ENCODE data around the gene ACIN1. TPM values are rescaled to one million over a fixed set of nuclear protein-coding genes. Genes with fewer than 3 reads are reported as not detected.
A peak's percentile ranks its signal among the peaks of the same experiment; 100 is the strongest.

Gene ACIN1
- total and polyA plus RNA-seq, 5 experiments from 2014 or later, result 6.3 to 322 (median 14.1) TPM

DNA sequence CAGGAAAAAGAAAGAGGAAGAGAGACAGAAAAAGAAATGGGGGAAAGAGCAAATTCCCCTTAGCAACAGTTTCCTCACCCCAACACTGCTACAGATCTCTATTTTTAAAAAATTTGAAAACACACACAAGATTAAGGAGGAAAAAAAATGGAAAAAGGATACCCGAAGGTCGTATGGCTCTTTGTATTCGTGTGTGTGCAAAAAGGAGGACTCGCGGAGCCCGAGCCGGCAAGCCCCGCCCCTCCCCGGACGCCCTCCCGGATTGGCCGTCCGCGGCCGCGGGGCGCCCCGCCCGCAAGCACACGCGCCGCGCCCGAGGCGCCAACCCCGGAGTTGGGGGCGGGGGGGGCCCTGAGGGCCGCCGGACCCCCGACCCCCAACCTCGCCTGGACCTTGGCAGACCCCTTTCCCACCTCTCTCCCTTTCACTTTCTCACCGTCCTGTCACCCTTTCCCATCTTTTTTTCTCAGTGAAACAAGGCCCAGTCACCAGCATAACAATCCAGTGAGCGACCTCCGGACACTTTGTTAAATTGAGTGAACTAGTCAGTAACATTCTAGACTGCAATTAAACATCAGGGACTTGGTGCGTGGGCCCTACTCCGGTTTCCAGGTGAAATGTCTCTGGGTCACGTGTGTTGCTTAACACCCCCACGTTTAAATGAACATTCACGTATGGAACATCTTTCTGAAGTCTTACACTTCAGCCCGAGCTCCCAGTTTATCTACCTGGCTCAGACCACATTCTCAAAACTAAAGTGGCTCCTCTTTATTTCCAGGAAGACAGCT is 84.8 kb downstream of the ACIN1 start, which contains the start of gene C14orf93:
Gene C14orf93, minus strand, starts transcription at position 205 of the 788 bp plus-strand sequence. CDS start 11,120 bp downstream, outside the sequence.
- ATAC-seq (peak; percentile 19 to 35), DNase-seq (peak; percentile 62 to 85 (median 73))
- peak within 1 kb of the TSS; percentile 92 to 99 (median 96) for H3K4me3 Mint-ChIP-seq
- no peaks in the 10 kb centered on the region for H3K27me3 Mint-ChIP-seq
- POLR2A ChIA-PET, result interaction anchor here (0.9 to 2.2 kb wide), 4 partner anchors 15 to 85 kb away, joined by 3 to 10 read pairs (median 6); partner anchors contain the start of genes ACIN1 and C14orf119
- no peaks in the 10 kb centered on the region for H3K36me3 Mint-ChIP-seq
- peaks cover 13 to 48% (median 39%) of the 10 kb centered on the region in 4 donors for H3K4me1 Mint-ChIP-seq
- H3K9me3 Mint-ChIP-seq, result no peaks in the 10 kb centered on the region
- peak within 1 kb of the TSS; percentile 82 to 99 (median 98) for H3K27ac Mint-ChIP-seq

DNA sequence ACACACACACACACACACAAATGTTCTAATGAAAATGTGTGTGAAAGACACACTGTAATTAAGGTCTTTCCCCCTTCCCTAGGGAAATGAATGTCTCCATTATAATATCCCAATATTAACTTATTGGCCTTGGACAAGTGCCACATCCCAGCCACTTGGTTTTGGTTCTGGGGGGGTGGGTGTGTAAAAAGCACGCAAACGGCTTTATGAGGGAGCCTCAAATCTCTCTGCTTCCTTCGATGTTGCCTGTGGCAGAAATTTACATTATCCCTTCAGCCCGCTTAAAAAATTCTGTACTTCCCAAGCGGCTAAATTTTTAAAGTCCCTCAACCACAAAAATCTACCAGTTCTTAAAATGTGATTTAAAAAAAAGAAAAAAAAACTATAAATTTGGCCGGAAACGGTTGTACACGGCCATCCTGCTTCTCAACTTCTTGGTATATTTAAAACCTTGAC is 85.4 kb downstream of the ACIN1 start:
- POLR2A ChIA-PET, result interaction anchor here (0.5 kb wide), 1 partner anchor 88 kb away, joined by 6 read pairs; no protein-coding TSS in a partner anchor

DNA sequence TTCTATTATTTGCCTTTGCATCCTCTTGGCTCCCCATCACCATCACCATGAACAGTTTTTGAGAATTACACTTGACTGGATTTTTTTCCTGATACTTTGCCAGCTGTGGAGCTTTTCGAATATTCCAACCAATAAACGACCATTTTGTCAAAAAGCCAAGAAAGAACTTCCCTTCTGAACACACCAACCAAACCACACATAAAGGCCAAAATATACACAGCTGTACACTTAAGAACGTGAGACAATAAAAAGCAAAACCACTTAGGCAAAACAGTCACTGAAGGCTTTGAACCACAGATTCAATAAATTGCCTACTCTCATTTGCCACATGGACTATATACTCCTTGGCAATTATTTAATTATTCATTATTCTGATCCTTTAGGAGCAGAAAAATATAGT is 86.1 kb downstream of the ACIN1 start:
- H3K9me3 Mint-ChIP-seq, result no peaks in the 10 kb centered on the region
- H3K4me3 Mint-ChIP-seq, result peak overlapping the region in 9 of 10 donors; percentile 21 to 99 (median 93)
- no peak for ATAC-seq
- no peak for DNase-seq
- peaks cover 16 to 50% (median 41%) of the 10 kb centered on the region in 4 donors for H3K4me1 Mint-ChIP-seq
- POLR2A ChIA-PET, result interaction anchor here (2.4 to 3.8 kb wide), 3 partner anchors 20 to 86 kb away, joined by 7 to 26 read pairs (median 20); partner anchors contain the start of genes ACIN1 and C14orf119
- no peaks in the 10 kb centered on the region for H3K36me3 Mint-ChIP-seq
- H3K27ac Mint-ChIP-seq, result peak overlapping the region in 9 of 10 donors; percentile 47 to 97 (median 54)
- no peaks in the 10 kb centered on the region for H3K27me3 Mint-ChIP-seq

More for the DNA sequence above, 85.4 kb downstream of the ACIN1 start:
- H3K27ac Mint-ChIP-seq, result peak overlapping the region; percentile 82 to 97 (median 93)
- no peaks in the 10 kb centered on the region for H3K27me3 Mint-ChIP-seq
- DNase-seq, result no peak
- peaks cover 16 to 50% (median 41%) of the 10 kb centered on the region in 4 donors for H3K4me1 Mint-ChIP-seq
- H3K4me3 Mint-ChIP-seq, result peak overlapping the region; percentile 90 to 99 (median 94)
- H3K9me3 Mint-ChIP-seq, result no peaks in the 10 kb centered on the region
- no peaks in the 10 kb centered on the region for H3K36me3 Mint-ChIP-seq
- no peak for ATAC-seq

Other genes starting within 250 kb of the ACIN1 start
- 10 to 100 TPM; 70.5 to 72.6 TPM for gene LRP10, start 223.4 kb downstream of the ACIN1 start, total RNA-seq
- 10 to 100 TPM; 49.4 to 67.5 (median 52.2) TPM for gene LRP10, start 223.4 kb downstream of the ACIN1 start, polyA plus RNA-seq
- gene REM2, start 211.9 kb downstream of the ACIN1 start, total RNA-seq, result 1 to 10 TPM; 4.8 to 5.7 TPM
- under 1 TPM; 0.15 to 0.72 (median 0.29) TPM for gene REM2, start 211.9 kb downstream of the ACIN1 start, polyA plus RNA-seq
- gene RBM23, start 176.0 kb downstream of the ACIN1 start, total RNA-seq, result 100 to 1,000 TPM; 143 to 148 TPM
- gene RBM23, start 176.0 kb downstream of the ACIN1 start, polyA plus RNA-seq, result 10 to 100 TPM; 42.2 to 62.8 (median 59.6) TPM
- 10 to 100 TPM; 37.7 to 38.8 TPM for gene PRMT5, start 165.8 kb downstream of the ACIN1 start, total RNA-seq
- gene PRMT5, start 165.8 kb downstream of the ACIN1 start, polyA plus RNA-seq, result 10 to 100 TPM; 42.4 to 67.3 (median 62.2) TPM
- 10 to 100 TPM; 24.4 to 26.7 TPM for gene HAUS4, start 138.0 kb downstream of the ACIN1 start, total RNA-seq
- 10 to 100 TPM; 27.1 to 31.7 (median 29.8) TPM for gene HAUS4, start 138.0 kb downstream of the ACIN1 start, polyA plus RNA-seq
- gene AJUBA, start 112.6 kb downstream of the ACIN1 start, total RNA-seq, result 1 to 10 TPM; 1.5 to 1.9 TPM
- 1 to 10 TPM in 1 of 3 donors, under 1 TPM in 2; 0.05 to 1.2 (median 0.45) TPM for gene AJUBA, start 112.6 kb downstream of the ACIN1 start, polyA plus RNA-seq
- gene C14orf93, start 85.0 kb downstream of the ACIN1 start, total RNA-seq, result 10 to 100 TPM; 16.8 to 17.3 TPM
- 10 to 100 TPM in 1 of 3 donors, 1 to 10 TPM in 2; 5.6 to 10.9 (median 7.5) TPM for gene C14orf93, start 85.0 kb downstream of the ACIN1 start, polyA plus RNA-seq
- gene PSMB5, start 60.2 kb downstream of the ACIN1 start, total RNA-seq, result 10 to 100 TPM; 30.2 to 35.8 TPM
- 10 to 100 TPM; 33.2 to 49.7 (median 37.9) TPM for gene PSMB5, start 60.2 kb downstream of the ACIN1 start, polyA plus RNA-seq
- gene PSMB11, start 52.9 kb downstream of the ACIN1 start, total RNA-seq, result under 1 TPM; 0.23 to 0.36 TPM
- gene PSMB11, start 52.9 kb downstream of the ACIN1 start, polyA plus RNA-seq, result under 1 TPM in 1 of 3 donors, not detected in 2; 0.12 TPM
- gene CDH24, start 37.6 kb downstream of the ACIN1 start, total RNA-seq, result 1 to 10 TPM in 1 of 2 experiments, under 1 TPM in 1; 0.96 to 1.2 TPM
- under 1 TPM; 0.06 to 0.31 (median 0.09) TPM for gene CDH24, start 37.6 kb downstream of the ACIN1 start, polyA plus RNA-seq
- gene C14orf119, start 369 bp upstream of the ACIN1 start, total RNA-seq, result 10 to 100 TPM; 39.4 to 49.0 TPM
- 100 to 1,000 TPM in 1 of 3 donors, 10 to 100 TPM in 2; 62.7 to 122 (median 78.5) TPM for gene C14orf119, start 369 bp upstream of the ACIN1 start, polyA plus RNA-seq
- gene CIROP, start 9.9 kb upstream of the ACIN1 start, total RNA-seq, result not detected
- gene CIROP, start 9.9 kb upstream of the ACIN1 start, polyA plus RNA-seq, result not detected
- gene CEBPE, start 24.1 kb upstream of the ACIN1 start, total RNA-seq, result 1 to 10 TPM; 1.5 to 1.8 TPM
- 1 to 10 TPM in 2 of 3 donors, under 1 TPM in 1; 0.66 to 2.4 (median 1.6) TPM for gene CEBPE, start 24.1 kb upstream of the ACIN1 start, polyA plus RNA-seq
- 1 to 10 TPM; 7.2 to 7.9 TPM for gene SLC7A8, start 88.5 kb upstream of the ACIN1 start, total RNA-seq
- 10 to 100 TPM in 2 of 3 donors, 1 to 10 TPM in 1; 4.0 to 12.8 (median 10.9) TPM for gene SLC7A8, start 88.5 kb upstream of the ACIN1 start, polyA plus RNA-seq
- gene RNF212B, start 142.8 kb upstream of the ACIN1 start, total RNA-seq, result not detected
- gene RNF212B, start 142.8 kb upstream of the ACIN1 start, polyA plus RNA-seq, result not detected
- 10 to 100 TPM; 15.4 to 16.0 TPM for gene HOMEZ, start 191.0 kb upstream of the ACIN1 start, total RNA-seq
- gene HOMEZ, start 191.0 kb upstream of the ACIN1 start, polyA plus RNA-seq, result 1 to 10 TPM; 3.9 to 6.1 (median 5.9) TPM
- gene PPP1R3E, start 207.7 kb upstream of the ACIN1 start, total RNA-seq, result 100 to 1,000 TPM; 113 to 119 TPM
- gene PPP1R3E, start 207.7 kb upstream of the ACIN1 start, polyA plus RNA-seq, result 1 to 10 TPM; 2.6 to 3.1 (median 3.1) TPM
- 1 to 10 TPM; 3.8 to 4.2 TPM for gene BCL2L2, start 211.7 kb upstream of the ACIN1 start, total RNA-seq
- gene BCL2L2, start 211.7 kb upstream of the ACIN1 start, polyA plus RNA-seq, result not detected
- 100 to 1,000 TPM; 214 to 218 TPM for gene PABPN1, start 226.3 kb upstream of the ACIN1 start, total RNA-seq
- 10 to 100 TPM; 84.3 to 96.9 (median 88.5) TPM for gene PABPN1, start 226.3 kb upstream of the ACIN1 start, polyA plus RNA-seq

Data from naive thymus-derived CD8-positive, alpha-beta T cell (primary cell).